GM12865 (cell line): ENCODE data around the gene RALGPS1.

Source experiments
- DNase-seq: peaks from one replicate; pipeline ENCODE4 v3.0.0; 2010; ENCODE audit warnings: low read depth
- H3K4me3 ChIP-seq: 2 replicates; pipeline ENCODE4 v1.5.1; 2011; ENCODE audit warnings: mild to moderate bottlenecking, low read depth, low read length, control low read depth
- CTCF ChIP-seq: IDR thresholded peaks from 2 replicates; pipeline ENCODE4 v1.5.1; 2011; ENCODE audit warnings: low read length, control low read depth, low read depth, inconsistent platforms; ENCODE audit not compliant: insufficient read depth; ENCODE audit errors: missing control alignments

RALGPS1 gene

DNA sequence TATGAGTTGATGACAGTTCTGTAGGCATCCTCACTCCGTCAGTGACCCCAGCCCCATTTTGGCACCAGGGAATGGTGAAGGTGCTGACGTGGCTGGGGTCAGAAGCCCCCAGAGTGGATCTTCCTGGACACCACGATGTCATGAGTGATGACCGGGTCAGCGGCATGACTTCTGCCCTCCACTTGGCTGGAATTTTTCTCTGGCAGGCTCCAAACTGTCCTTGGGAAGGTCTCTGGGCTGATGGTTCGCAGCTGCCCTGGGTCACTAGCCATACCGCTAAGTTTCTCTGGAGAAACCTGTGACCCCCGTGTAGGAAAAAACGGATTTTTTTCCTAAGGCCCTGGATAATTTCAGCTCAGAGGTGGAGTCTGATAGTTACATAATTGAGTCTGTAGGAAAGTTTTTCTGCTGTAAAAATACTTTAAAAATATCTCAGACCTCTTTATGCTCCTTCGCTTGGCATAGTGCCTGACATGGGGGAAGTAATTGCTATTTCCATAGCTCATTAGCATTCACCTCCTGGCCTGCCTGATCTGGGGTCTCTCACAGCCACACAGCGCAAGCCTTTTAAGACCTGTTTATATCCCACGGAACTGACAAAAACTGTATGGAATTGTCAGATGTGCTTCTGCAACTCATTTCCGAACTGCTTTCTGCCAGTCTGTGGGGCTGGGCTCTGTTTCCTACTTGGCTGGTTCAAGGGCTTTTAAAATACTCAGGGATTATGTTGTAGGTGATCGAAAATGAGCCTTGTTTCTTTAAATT is 138.7 kb downstream of the RALGPS1 start:
- DNase-seq = no peak
- no peak for TF ChIP-seq CTCF

GRCh38 chr9:127053960-127054359 is 139.4 kb downstream of the RALGPS1 start:
- no peak for DNase-seq

More for the DNA sequence above, 138.7 kb downstream of the RALGPS1 start:
- H3K4me3 ChIP-seq = no peak overlapping the region

GRCh38 chr9:127055745-127056402 is 141.3 kb downstream of the RALGPS1 start:
- no peak for TF ChIP-seq CTCF
- no peak overlapping the region for H3K4me3 ChIP-seq
- DNase-seq = no peak

More at GRCh38 chr9:127053960-127054359, 139.4 kb downstream of the RALGPS1 start:
- no peak for TF ChIP-seq CTCF
- H3K4me3 ChIP-seq = no peak overlapping the region

DNA sequence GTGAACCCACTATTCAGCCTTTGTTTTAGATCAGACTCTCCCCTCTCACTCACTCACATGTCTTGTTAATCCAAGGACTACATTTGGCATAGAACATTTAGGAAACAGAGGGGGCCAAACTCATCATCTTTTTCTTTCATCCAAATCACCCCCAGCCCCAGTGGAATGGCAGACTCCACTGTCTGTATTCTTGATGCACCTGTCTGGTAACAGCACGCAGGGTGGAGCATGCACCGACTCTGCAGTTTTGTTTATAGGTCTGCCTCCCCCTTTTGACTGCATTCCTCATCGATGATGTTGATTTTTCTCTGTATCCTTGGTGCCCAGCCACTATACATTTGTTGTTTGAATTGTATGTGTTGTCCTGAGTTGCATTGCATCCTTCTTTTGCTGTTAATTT is 141.9 kb downstream of the RALGPS1 start:
- no peak for TF ChIP-seq CTCF

GRCh38 chr9:127058011-127058644 is 143.5 kb downstream of the RALGPS1 start:
- no peak for DNase-seq
- no peak overlapping the region for H3K4me3 ChIP-seq
- no peak for TF ChIP-seq CTCF

More for the DNA sequence above, 141.9 kb downstream of the RALGPS1 start:
- no peak overlapping the region for H3K4me3 ChIP-seq
- DNase-seq = no peak

DNA sequence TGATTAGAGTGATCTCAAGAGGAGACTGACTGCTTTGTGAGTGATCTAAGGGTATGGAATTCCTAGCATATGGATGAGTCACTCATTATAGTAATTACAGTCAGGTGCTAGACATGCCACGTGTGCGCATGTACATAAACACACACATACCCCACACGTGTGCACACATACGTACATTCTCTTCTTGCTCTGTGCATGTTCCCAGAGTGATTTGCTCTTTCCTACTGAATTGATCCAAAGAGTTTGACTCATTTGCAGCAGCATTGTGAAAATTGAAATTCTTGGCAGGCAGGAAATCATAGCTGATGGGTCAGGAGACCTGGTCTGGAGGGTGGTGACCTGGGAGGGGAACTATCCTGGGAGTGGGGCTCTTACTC is 144.1 kb downstream of the RALGPS1 start:
- no peak for TF ChIP-seq CTCF
- no peak overlapping the region for H3K4me3 ChIP-seq
- no peak for DNase-seq
